ENCODE results near the gene SETD7. TPM values are rescaled to one million over a fixed set of nuclear protein-coding genes. Genes with fewer than 3 reads are reported as not detected.
"Not testable (repeated sequence)": the region's sequence is repeated elsewhere in the genome, so short reads cannot be mapped to it uniquely, and the experiment has no call there.

SETD7 gene
- total RNA-seq, 4 donors from 2014 or later, result 38.9 to 80.6 (median 59.3) TPM

- no peak for TF ChIP-seq CTCF (IDR thresholded peaks at IDR 0.05)
- no peak for TF ChIP-seq POLR2A (IDR thresholded peaks at IDR 0.05)
- Histone ChIP-seq H3K4me3 (no peak overlapping the region), H3K36me3 (no peaks in the 10 kb centered on the region), H3K9me3 (no peaks in the 10 kb centered on the region), H3K4me1 (no peaks in the 10 kb centered on the region), H3K27me3 (no peaks in the 10 kb centered on the region), H3K27ac (peak overlapping the region in 1 of 2 donors; percentile 98)
- intact Hi-C loops (cut with DNase I; ENCODE audit: low total_unique reads), result loop anchor here (10.0 kb wide), 1 partner anchor 103 kb away; the partner anchor contains the start of gene SETD7
- DNase-seq, result no peak
Observed at GRCh38 chr4:139451997-139452396, 104.0 kb downstream of the SETD7 start.

GRCh38 chr4:139450586-139450985 lies 105.4 kb downstream of the SETD7 start:
- Histone ChIP-seq H3K4me1 (no peaks in the 10 kb centered on the region), H3K36me3 (no peaks in the 10 kb centered on the region), H3K27me3 (no peaks in the 10 kb centered on the region), H3K9me3 (no peaks in the 10 kb centered on the region), H3K27ac (no peak overlapping the region), H3K4me3 (no peak overlapping the region)
- intact Hi-C loops (cut with DNase I; ENCODE audit: low total_unique reads), result loop anchor here (10.0 kb wide), 1 partner anchor 104 kb away; the partner anchor contains the start of gene SETD7
- TF ChIP-seq CTCF (IDR thresholded peaks at IDR 0.05) (no peak), POLR2A (IDR thresholded peaks at IDR 0.05) (no peak)
- DNase-seq, result no peak

GRCh38 chr4:139447078-139447477 lies 108.9 kb downstream of the SETD7 start:
- DNase-seq; H3K27me3 ChIP-seq; intact Hi-C loops (cut with DNase I; ENCODE audit: low total_unique reads); H3K4me3 ChIP-seq; H3K36me3 ChIP-seq; H3K27ac ChIP-seq; H3K9me3 ChIP-seq; H3K4me1 ChIP-seq: not testable (repeated sequence)

Other genes with a start within 250 kb of the SETD7 start
- 10 to 100 TPM in 3 of 4 donors, 1 to 10 TPM in 1; 9.2 to 46.8 (median 13.8) TPM for gene RAB33B, start 102.1 kb downstream of the SETD7 start, total RNA-seq
- gene MGST2, start 109.6 kb upstream of the SETD7 start, total RNA-seq, result 100 to 1,000 TPM in 1 of 4 donors, 10 to 100 TPM in 3; 19.4 to 141 (median 40.7) TPM